ENCODE measurements around the gene LYPD6B.

GRCh38 chr2:149225446-149225845 lies 186.9 kb downstream of the LYPD6B start:
- TF ChIP-seq, protein P1, sequence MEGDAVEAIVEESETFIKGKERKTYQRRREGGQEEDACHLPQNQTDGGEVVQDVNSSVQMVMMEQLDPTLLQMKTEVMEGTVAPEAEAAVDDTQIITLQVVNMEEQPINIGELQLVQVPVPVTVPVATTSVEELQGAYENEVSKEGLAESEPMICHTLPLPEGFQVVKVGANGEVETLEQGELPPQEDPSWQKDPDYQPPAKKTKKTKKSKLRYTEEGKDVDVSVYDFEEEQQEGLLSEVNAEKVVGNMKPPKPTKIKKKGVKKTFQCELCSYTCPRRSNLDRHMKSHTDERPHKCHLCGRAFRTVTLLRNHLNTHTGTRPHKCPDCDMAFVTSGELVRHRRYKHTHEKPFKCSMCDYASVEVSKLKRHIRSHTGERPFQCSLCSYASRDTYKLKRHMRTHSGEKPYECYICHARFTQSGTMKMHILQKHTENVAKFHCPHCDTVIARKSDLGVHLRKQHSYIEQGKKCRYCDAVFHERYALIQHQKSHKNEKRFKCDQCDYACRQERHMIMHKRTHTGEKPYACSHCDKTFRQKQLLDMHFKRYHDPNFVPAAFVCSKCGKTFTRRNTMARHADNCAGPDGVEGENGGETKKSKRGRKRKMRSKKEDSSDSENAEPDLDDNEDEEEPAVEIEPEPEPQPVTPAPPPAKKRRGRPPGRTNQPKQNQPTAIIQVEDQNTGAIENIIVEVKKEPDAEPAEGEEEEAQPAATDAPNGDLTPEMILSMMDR (IDR thresholded peaks at IDR 0.05): no peak
- TF ChIP-seq POLR2A (IDR thresholded peaks at IDR 0.05): no peak
